Liver (tissue), 9 donors: ENCODE results near the gene MAMDC2. TPM values are rescaled to one million over a fixed set of nuclear protein-coding genes. Genes with fewer than 3 reads are reported as not detected.

ENCODE experiments used
- DNase-seq: peaks from one replicate; pipeline ENCODE4 v3.0.0-alpha.2; 2017; ENCODE audit warnings: low spot score
- H3K27ac ChIP-seq, 2 donors: one replicate each; pipeline ENCODE4 v1.7.0; 2013; ENCODE audit warnings: inconsistent platforms in 2 of 2, low read length in 2 of 2, control low read depth in 1 of 2, low read depth in 1 of 2, mild to moderate bottlenecking in 1 of 2
- H3K27me3 ChIP-seq, 4 donors: one replicate each; pipeline versions ENCODE4 v1.6.1 to v1.7.0; 2013; ENCODE audit warnings: low read length in 3 of 4, inconsistent platforms in 1 of 4, mild to moderate bottlenecking in 1 of 4, moderate library complexity in 1 of 4; ENCODE audit not compliant: control insufficient read depth in 4 of 4, insufficient read depth in 4 of 4
- H3K36me3 ChIP-seq, 4 donors: one replicate each; pipeline versions ENCODE4 v1.6.1 to v1.7.0; 2013; ENCODE audit warnings: low read length in 3 of 4, mild to moderate bottlenecking in 3 of 4, low read depth in 1 of 4, moderate library complexity in 1 of 4; ENCODE audit not compliant: control insufficient read depth in 4 of 4, insufficient read depth in 3 of 4
- H3K4me1 ChIP-seq, 4 donors: one replicate each; pipeline versions ENCODE4 v1.6.1 to v1.7.0; 2013; ENCODE audit warnings: low read length in 3 of 4, mild to moderate bottlenecking in 3 of 4, moderate library complexity in 1 of 4; ENCODE audit not compliant: control insufficient read depth in 4 of 4, insufficient read depth in 4 of 4
- H3K4me3 ChIP-seq, 3 donors: one replicate each; pipeline versions ENCODE4 v1.6.1 to v1.7.0; 2013; ENCODE audit warnings: low read length in 3 of 3, control low read depth in 1 of 3, low read depth in 1 of 3, mild to moderate bottlenecking in 1 of 3
- H3K9ac ChIP-seq, 2 donors: one replicate each; pipeline ENCODE4 v1.7.0; 2013; ENCODE audit warnings: low read length in 2 of 2, mild to moderate bottlenecking in 2 of 2, moderate library complexity in 2 of 2, control low read depth in 1 of 2, low read depth in 1 of 2
- H3K9me3 ChIP-seq, 4 donors: one replicate each; pipeline versions ENCODE4 v1.6.1 to v1.7.0; 2013; ENCODE audit warnings: low read length in 3 of 4; ENCODE audit not compliant: control insufficient read depth in 4 of 4
- EGR1 ChIP-seq, 2 donors: IDR thresholded peaks; 2 replicates each; pipeline ENCODE4 v1.6.1; 2016 to 2018; ENCODE audit warnings: antibody characterized with exemption in 2 of 2, low read depth in 2 of 2
- FOXA1 ChIP-seq: IDR thresholded peaks from 2 replicates; pipeline ENCODE4 v1.6.1; 2016; ENCODE audit warnings: antibody characterized with exemption
- FOXA2 ChIP-seq: IDR thresholded peaks from 2 replicates; pipeline ENCODE4 v1.6.1; 2016; ENCODE audit warnings: antibody characterized with exemption
- GABPA ChIP-seq, 2 donors: IDR thresholded peaks in 1 of 2; conservative IDR thresholded peaks in 1 of 2; 2 replicates each; pipeline ENCODE4 v1.6.1; 2016; ENCODE audit warnings: antibody characterized with exemption in 2 of 2, mild to moderate bottlenecking in 1 of 2, moderate library complexity in 1 of 2
- HNF4A ChIP-seq, 2 donors: conservative IDR thresholded peaks; 2 replicates each; pipeline ENCODE4 v1.6.1; 2016; ENCODE audit warnings: antibody characterized with exemption in 2 of 2, mild to moderate bottlenecking in 2 of 2
- JUND ChIP-seq, 2 donors: IDR thresholded peaks; 2 replicates each; pipeline ENCODE4 v1.6.1; 2016; ENCODE audit warnings: antibody characterized with exemption in 2 of 2
- MAX ChIP-seq: IDR thresholded peaks from 2 replicates; pipeline ENCODE4 v1.6.1; 2016; ENCODE audit warnings: antibody characterized with exemption
- NR2F2 ChIP-seq: IDR thresholded peaks from 2 replicates; pipeline ENCODE4 v1.6.1; 2016; ENCODE audit warnings: antibody characterized with exemption
- RAD21 ChIP-seq, 2 donors: IDR thresholded peaks; 2 replicates each; pipeline ENCODE4 v1.6.1; 2016; ENCODE audit warnings: antibody characterized with exemption in 2 of 2, mild to moderate bottlenecking in 2 of 2
- RXRA ChIP-seq, 2 donors: IDR thresholded peaks; 2 replicates each; pipeline ENCODE4 v1.6.1; 2017 to 2018; ENCODE audit warnings: antibody characterized with exemption in 2 of 2, mild to moderate bottlenecking in 1 of 2
- SP1 ChIP-seq: IDR thresholded peaks from 2 replicates; pipeline ENCODE4 v1.6.1; 2018; ENCODE audit warnings: antibody characterized with exemption, mild to moderate bottlenecking
- TAF1 ChIP-seq: conservative IDR thresholded peaks from 2 replicates; pipeline ENCODE4 v1.6.1; 2016; ENCODE audit warnings: antibody characterized with exemption, mild to moderate bottlenecking
- YY1 ChIP-seq: IDR thresholded peaks from 2 replicates; pipeline ENCODE4 v1.6.1; 2016; ENCODE audit warnings: antibody characterized with exemption, mild to moderate bottlenecking
- WGBS: extraction: QIAGEN DNeasy Blood & Tissue Kit; methylation state at CpG from one replicate; pipeline ENCODE4 v1.1.7; 2013; 5-methylcytosine and 5-hydroxymethylcytosine counted together
- polyA plus RNA-seq, 2 donors: library from polyadenylated mRNA; stranded (reverse) in 1 of 2; unstranded in 1 of 2; fragments of 200-250 nt in 1 of 2; fragments of >200 nt in 1 of 2; fragmentation: Nextera tagmentation in 1 of 2; extraction: Ambion mirVana in 1 of 2; gene quantifications; one replicate each; pipeline versions ENCODE4 v1.2.1 to v1.2.3, GENCODE V29; 2013 to 2015
- total RNA-seq, 2 donors: library from RNA; depleted of rRNA; stranded (reverse); fragments of >200 nt; gene quantifications; one replicate each; pipeline ENCODE4 v1.2.3, GENCODE V29; 2014
- TF ChIP-seq, protein P1 (sequence below): IDR thresholded peaks from 2 replicates; pipeline ENCODE4 v1.6.1; 2016; ENCODE audit warnings: antibody characterized with exemption
- TF ChIP-seq, protein P2 (sequence below): IDR thresholded peaks from 2 replicates; pipeline ENCODE4 v1.6.1; 2016; ENCODE audit warnings: antibody characterized with exemption
- TF ChIP-seq, protein P3 (sequence below): IDR thresholded peaks from 2 replicates; pipeline ENCODE4 v1.6.1; 2016; ENCODE audit warnings: antibody characterized with exemption, mild to moderate bottlenecking
- TF ChIP-seq, protein P4 (sequence below): fragments of 150-350 bp; IDR thresholded peaks from 2 replicates; pipeline ENCODE4 v1.5.1; 2017; ENCODE audit warnings: improper control_type of control experiment, low read depth, low read length; ENCODE audit not compliant: missing input control
- donor health status: healthy.
- donor health status: healthy.
- donor health status: healthy.
- donor health status: healthy.
- donor health status: healthy.

The MAMDC2 gene
- total and polyA plus RNA-seq, 4 donors = 0.28 to 4.4 (median 1.0) TPM

DNA sequence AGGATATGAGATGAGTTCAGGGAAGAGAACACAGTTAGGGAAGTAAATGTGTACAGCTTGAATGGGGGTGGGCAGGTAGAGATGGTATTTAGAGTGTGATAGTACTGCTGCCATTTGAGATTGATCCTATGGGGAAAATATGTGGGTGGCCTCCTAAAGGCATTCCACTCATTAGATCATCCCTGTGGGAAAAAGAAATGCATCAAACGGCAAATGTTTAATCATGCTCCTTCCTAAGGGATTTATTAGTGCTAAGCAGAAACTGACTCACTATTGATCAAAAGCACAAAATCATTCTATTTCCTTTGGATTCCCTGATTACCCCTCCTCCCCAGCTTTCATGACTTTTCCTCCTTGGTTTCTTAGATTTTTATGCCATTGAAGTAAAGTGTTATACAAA lies 178.7 kb downstream of the MAMDC2 start:
- H3K9me3 ChIP-seq = no peaks in the 10 kb centered on the region
- H3K4me1 ChIP-seq = no peaks in the 10 kb centered on the region
- TF ChIP-seq RXRA (IDR thresholded peaks at IDR 0.05) (no peak), GABPA (IDR thresholded peaks at IDR 0.05 in 1 of 2, conservative IDR thresholded peaks at IDR 0.05 in 1 of 2) (no peak), NR2F2 (no peak), YY1 (no peak), EGR1 (IDR thresholded peaks at IDR 0.05; ENCODE audit: low read depth in 2 of 2) (no peak), TAF1 (no peak), HNF4A (conservative IDR thresholded peaks at IDR 0.05) (no peak), RAD21 (IDR thresholded peaks at IDR 0.05) (no peak), FOXA2 (no peak), SP1 (no peak), JUND (IDR thresholded peaks at IDR 0.05) (no peak)
- TF ChIP-seq, protein P1, sequence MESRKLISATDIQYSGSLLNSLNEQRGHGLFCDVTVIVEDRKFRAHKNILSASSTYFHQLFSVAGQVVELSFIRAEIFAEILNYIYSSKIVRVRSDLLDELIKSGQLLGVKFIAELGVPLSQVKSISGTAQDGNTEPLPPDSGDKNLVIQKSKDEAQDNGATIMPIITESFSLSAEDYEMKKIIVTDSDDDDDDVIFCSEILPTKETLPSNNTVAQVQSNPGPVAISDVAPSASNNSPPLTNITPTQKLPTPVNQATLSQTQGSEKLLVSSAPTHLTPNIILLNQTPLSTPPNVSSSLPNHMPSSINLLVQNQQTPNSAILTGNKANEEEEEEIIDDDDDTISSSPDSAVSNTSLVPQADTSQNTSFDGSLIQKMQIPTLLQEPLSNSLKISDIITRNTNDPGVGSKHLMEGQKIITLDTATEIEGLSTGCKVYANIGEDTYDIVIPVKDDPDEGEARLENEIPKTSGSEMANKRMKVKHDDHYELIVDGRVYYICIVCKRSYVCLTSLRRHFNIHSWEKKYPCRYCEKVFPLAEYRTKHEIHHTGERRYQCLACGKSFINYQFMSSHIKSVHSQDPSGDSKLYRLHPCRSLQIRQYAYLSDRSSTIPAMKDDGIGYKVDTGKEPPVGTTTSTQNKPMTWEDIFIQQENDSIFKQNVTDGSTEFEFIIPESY = no peak
- TF ChIP-seq, protein P2, sequence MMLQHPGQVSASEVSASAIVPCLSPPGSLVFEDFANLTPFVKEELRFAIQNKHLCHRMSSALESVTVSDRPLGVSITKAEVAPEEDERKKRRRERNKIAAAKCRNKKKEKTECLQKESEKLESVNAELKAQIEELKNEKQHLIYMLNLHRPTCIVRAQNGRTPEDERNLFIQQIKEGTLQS = no peak
- TF ChIP-seq, protein P3, sequence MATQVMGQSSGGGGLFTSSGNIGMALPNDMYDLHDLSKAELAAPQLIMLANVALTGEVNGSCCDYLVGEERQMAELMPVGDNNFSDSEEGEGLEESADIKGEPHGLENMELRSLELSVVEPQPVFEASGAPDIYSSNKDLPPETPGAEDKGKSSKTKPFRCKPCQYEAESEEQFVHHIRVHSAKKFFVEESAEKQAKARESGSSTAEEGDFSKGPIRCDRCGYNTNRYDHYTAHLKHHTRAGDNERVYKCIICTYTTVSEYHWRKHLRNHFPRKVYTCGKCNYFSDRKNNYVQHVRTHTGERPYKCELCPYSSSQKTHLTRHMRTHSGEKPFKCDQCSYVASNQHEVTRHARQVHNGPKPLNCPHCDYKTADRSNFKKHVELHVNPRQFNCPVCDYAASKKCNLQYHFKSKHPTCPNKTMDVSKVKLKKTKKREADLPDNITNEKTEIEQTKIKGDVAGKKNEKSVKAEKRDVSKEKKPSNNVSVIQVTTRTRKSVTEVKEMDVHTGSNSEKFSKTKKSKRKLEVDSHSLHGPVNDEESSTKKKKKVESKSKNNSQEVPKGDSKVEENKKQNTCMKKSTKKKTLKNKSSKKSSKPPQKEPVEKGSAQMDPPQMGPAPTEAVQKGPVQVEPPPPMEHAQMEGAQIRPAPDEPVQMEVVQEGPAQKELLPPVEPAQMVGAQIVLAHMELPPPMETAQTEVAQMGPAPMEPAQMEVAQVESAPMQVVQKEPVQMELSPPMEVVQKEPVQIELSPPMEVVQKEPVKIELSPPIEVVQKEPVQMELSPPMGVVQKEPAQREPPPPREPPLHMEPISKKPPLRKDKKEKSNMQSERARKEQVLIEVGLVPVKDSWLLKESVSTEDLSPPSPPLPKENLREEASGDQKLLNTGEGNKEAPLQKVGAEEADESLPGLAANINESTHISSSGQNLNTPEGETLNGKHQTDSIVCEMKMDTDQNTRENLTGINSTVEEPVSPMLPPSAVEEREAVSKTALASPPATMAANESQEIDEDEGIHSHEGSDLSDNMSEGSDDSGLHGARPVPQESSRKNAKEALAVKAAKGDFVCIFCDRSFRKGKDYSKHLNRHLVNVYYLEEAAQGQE = no peak
- TF ChIP-seq, protein P4, sequence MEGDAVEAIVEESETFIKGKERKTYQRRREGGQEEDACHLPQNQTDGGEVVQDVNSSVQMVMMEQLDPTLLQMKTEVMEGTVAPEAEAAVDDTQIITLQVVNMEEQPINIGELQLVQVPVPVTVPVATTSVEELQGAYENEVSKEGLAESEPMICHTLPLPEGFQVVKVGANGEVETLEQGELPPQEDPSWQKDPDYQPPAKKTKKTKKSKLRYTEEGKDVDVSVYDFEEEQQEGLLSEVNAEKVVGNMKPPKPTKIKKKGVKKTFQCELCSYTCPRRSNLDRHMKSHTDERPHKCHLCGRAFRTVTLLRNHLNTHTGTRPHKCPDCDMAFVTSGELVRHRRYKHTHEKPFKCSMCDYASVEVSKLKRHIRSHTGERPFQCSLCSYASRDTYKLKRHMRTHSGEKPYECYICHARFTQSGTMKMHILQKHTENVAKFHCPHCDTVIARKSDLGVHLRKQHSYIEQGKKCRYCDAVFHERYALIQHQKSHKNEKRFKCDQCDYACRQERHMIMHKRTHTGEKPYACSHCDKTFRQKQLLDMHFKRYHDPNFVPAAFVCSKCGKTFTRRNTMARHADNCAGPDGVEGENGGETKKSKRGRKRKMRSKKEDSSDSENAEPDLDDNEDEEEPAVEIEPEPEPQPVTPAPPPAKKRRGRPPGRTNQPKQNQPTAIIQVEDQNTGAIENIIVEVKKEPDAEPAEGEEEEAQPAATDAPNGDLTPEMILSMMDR = no peak
- WGBS = 98% methylated on average over 1 of the region's 1 CpG
- no peak overlapping the region for H3K9ac ChIP-seq
- H3K27ac ChIP-seq = no peak overlapping the region
- H3K36me3 ChIP-seq = no peaks in the 10 kb centered on the region
- no peak overlapping the region for H3K4me3 ChIP-seq
- H3K27me3 ChIP-seq = no peaks in the 10 kb centered on the region
- no peak for DNase-seq

DNA sequence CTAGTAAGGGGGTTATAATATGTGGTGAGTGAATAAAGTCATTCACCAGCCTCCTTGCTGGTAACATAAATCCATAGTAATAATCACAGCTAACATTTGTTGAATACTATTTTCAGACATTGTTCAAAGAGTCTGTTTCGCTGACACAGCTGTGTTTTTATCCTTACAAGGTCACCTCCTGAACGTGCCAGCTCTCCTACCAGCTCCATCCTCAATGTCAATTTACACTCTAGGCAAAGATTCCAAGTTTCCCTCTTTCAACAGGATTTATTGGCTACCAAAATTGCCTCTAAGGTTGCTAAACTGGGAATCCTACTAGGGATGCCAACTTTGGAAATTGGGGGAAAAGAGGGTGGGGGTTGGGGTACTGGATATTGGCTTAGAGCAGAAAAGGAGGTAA lies 184.5 kb downstream of the MAMDC2 start:
- no peaks in the 10 kb centered on the region for H3K27me3 ChIP-seq
- no peaks in the 10 kb centered on the region for H3K4me1 ChIP-seq
- H3K36me3 ChIP-seq = no peaks in the 10 kb centered on the region
- no peak overlapping the region for H3K4me3 ChIP-seq
- H3K9ac ChIP-seq = no peak overlapping the region
- no peak for DNase-seq
- 38% methylated on average over 2 of the region's 2 CpGs for WGBS
- H3K27ac ChIP-seq = no peak overlapping the region
- TF ChIP-seq FOXA2 (no peak), FOXA1 (no peak), SP1 (no peak), MAX (no peak), RXRA (IDR thresholded peaks at IDR 0.05) (no peak), TAF1 (no peak), EGR1 (IDR thresholded peaks at IDR 0.05; ENCODE audit: low read depth in 2 of 2) (no peak)
- TF ChIP-seq, protein P1 = no peak
- TF ChIP-seq, protein P2 = no peak
- TF ChIP-seq, protein P4 = no peak
- H3K9me3 ChIP-seq = no peaks in the 10 kb centered on the region
